Breast epithelium (tissue), 3 donors: Measurements from ENCODE around the gene RNU5D-1.

ENCODE experiments used
- POLR2A ChIP-seq: fragments of 450-650 bp; IDR thresholded peaks from one replicate; pipeline ENCODE4 v1.6.1; 2016; ENCODE audit warnings: antibody characterized with exemption, mild to moderate bottlenecking, moderate library complexity
- TF ChIP-seq, protein P1 (sequence below), 3 donors: fragments of 450-650 bp; IDR thresholded peaks; one replicate each; pipeline ENCODE4 v1.5.1; 2016 to 2017; ENCODE audit warnings: antibody characterized with exemption in 3 of 3, mild to moderate bottlenecking in 3 of 3, moderate library complexity in 3 of 3

GRCh38 chr1:44681905-44682882 lies 48.8 kb downstream of the RNU5D-1 start:
- TF ChIP-seq, protein P1, sequence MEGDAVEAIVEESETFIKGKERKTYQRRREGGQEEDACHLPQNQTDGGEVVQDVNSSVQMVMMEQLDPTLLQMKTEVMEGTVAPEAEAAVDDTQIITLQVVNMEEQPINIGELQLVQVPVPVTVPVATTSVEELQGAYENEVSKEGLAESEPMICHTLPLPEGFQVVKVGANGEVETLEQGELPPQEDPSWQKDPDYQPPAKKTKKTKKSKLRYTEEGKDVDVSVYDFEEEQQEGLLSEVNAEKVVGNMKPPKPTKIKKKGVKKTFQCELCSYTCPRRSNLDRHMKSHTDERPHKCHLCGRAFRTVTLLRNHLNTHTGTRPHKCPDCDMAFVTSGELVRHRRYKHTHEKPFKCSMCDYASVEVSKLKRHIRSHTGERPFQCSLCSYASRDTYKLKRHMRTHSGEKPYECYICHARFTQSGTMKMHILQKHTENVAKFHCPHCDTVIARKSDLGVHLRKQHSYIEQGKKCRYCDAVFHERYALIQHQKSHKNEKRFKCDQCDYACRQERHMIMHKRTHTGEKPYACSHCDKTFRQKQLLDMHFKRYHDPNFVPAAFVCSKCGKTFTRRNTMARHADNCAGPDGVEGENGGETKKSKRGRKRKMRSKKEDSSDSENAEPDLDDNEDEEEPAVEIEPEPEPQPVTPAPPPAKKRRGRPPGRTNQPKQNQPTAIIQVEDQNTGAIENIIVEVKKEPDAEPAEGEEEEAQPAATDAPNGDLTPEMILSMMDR (IDR thresholded peaks at IDR 0.05): no peak
- TF ChIP-seq POLR2A: no peak
